H9 (cell line): ENCODE data around the gene TH. TPM values are rescaled to one million over a fixed set of nuclear protein-coding genes. Genes with fewer than 3 reads are reported as not detected.

Experiments used
- DNase-seq: peaks from one replicate; pipeline ENCODE4 v3.0.0-alpha.2; 2017
- H2AFZ ChIP-seq: one replicate; pipeline ENCODE4 v1.6.1; 2013; ENCODE audit warnings: mild to moderate bottlenecking, low read length, control low read depth, moderate library complexity
- H2AK5ac ChIP-seq: 2 replicates; pipeline ENCODE4 v1.6.1; 2013; ENCODE audit warnings: low read length, control low read depth, mixed read lengths; ENCODE audit not compliant: insufficient read length
- H2BK120ac ChIP-seq: one replicate; pipeline ENCODE4 v1.6.1; 2013; ENCODE audit warnings: low read depth, mild to moderate bottlenecking, low read length, control low read depth, inconsistent platforms; ENCODE audit not compliant: poor library complexity, severe bottlenecking
- H2BK12ac ChIP-seq: 2 replicates; pipeline ENCODE4 v1.6.1; 2013; ENCODE audit warnings: low read length, control low read depth, mixed read lengths, low read depth; ENCODE audit not compliant: insufficient read length
- H2BK15ac ChIP-seq: 2 replicates; pipeline ENCODE4 v1.6.1; 2013; ENCODE audit warnings: low read depth, low read length, control low read depth
- H2BK20ac ChIP-seq: one replicate; pipeline ENCODE4 v1.6.1; 2013; ENCODE audit warnings: low read depth, mild to moderate bottlenecking, low read length, control low read depth, inconsistent platforms; ENCODE audit not compliant: poor library complexity, severe bottlenecking
- H2BK5ac ChIP-seq: 2 replicates; pipeline ENCODE4 v1.6.1; 2013; ENCODE audit warnings: low read length, control low read depth, mixed read lengths; ENCODE audit not compliant: insufficient read length
- H3K14ac ChIP-seq: 2 replicates; pipeline ENCODE4 v1.6.1; 2013; ENCODE audit warnings: low read length, control low read depth; ENCODE audit not compliant: insufficient read depth
- H3K18ac ChIP-seq: 2 replicates; pipeline ENCODE4 v1.6.1; 2013; ENCODE audit warnings: low read depth, mild to moderate bottlenecking, mixed read lengths, low read length, control low read depth; ENCODE audit not compliant: insufficient read length
- H3K23ac ChIP-seq: 2 replicates; pipeline ENCODE4 v1.6.1; 2013; ENCODE audit warnings: low read length, control low read depth, mixed read lengths, low read depth; ENCODE audit not compliant: insufficient read length
- H3K23me2 ChIP-seq: 2 replicates; pipeline ENCODE4 v1.6.1; 2013; ENCODE audit warnings: low read depth, mild to moderate bottlenecking, mixed read lengths, low read length, control low read depth; ENCODE audit not compliant: insufficient read length, poor library complexity, severe bottlenecking
- H3K27ac ChIP-seq: 2 replicates; pipeline ENCODE4 v1.5.1; 2013; ENCODE audit warnings: low read length, control low read depth, mixed read lengths, low read depth; ENCODE audit not compliant: insufficient read length
- H3K27me3 ChIP-seq: 2 replicates; pipeline ENCODE4 v1.6.1; 2013; ENCODE audit warnings: low read length, control low read depth, inconsistent platforms; ENCODE audit not compliant: insufficient read depth
- H3K4ac ChIP-seq: 2 replicates; pipeline ENCODE4 v1.6.1; 2013; ENCODE audit warnings: low read depth, mild to moderate bottlenecking, control low read depth, inconsistent platforms, low read length, moderate library complexity
- H3K4me1 ChIP-seq: 2 replicates; pipeline ENCODE4 v1.6.1; 2013; ENCODE audit warnings: low read length, control low read depth, inconsistent platforms; ENCODE audit not compliant: insufficient read depth
- H3K4me2 ChIP-seq: 2 replicates; pipeline ENCODE4 v1.6.1; 2013; ENCODE audit warnings: low read length, control low read depth, mixed read lengths; ENCODE audit not compliant: insufficient read length, insufficient read depth
- H3K56ac ChIP-seq: 2 replicates; pipeline ENCODE4 v1.6.1; 2013; ENCODE audit warnings: low read depth, mild to moderate bottlenecking, mixed read lengths, low read length, control low read depth; ENCODE audit not compliant: insufficient read length
- H3K79me1 ChIP-seq: 2 replicates; pipeline ENCODE4 v1.6.1; 2013; ENCODE audit warnings: low read depth, mild to moderate bottlenecking, moderate library complexity, low read length, control low read depth, inconsistent platforms; ENCODE audit not compliant: insufficient read depth, poor library complexity, severe bottlenecking
- H3K79me2 ChIP-seq: 2 replicates; pipeline ENCODE4 v1.6.1; 2013; ENCODE audit warnings: low read length, control low read depth, inconsistent platforms; ENCODE audit not compliant: insufficient read depth
- H3K9ac ChIP-seq: 2 replicates; pipeline ENCODE4 v1.6.1; 2013; ENCODE audit warnings: low read length, control low read depth, mixed read lengths; ENCODE audit not compliant: insufficient read length; ENCODE audit errors: extremely low read depth
- H3K9me3 ChIP-seq: one replicate; pipeline ENCODE4 v1.6.1; 2013; ENCODE audit warnings: low read depth, low read length, inconsistent platforms; ENCODE audit not compliant: control insufficient read depth
- H3T11ph ChIP-seq: one replicate; pipeline ENCODE4 v1.6.1; 2013; ENCODE audit warnings: mild to moderate bottlenecking, low read length, control low read depth, inconsistent platforms
- H4K20me1 ChIP-seq: one replicate; pipeline ENCODE4 v1.6.1; 2013; ENCODE audit not compliant: control insufficient read depth, insufficient read length, insufficient read depth
- H4K5ac ChIP-seq: 2 replicates; pipeline ENCODE4 v1.6.1; 2013; ENCODE audit warnings: low read depth, mild to moderate bottlenecking, mixed read lengths, low read length, control low read depth; ENCODE audit not compliant: insufficient read length
- H4K8ac ChIP-seq: replicated peaks from 2 replicates; pipeline ENCODE4 v1.6.1; 2013; ENCODE audit warnings: low read length, control low read depth, mixed read lengths, low read depth; ENCODE audit not compliant: insufficient read length
- H4K91ac ChIP-seq: 2 replicates; pipeline ENCODE4 v1.6.1; 2013; ENCODE audit warnings: low read depth, mild to moderate bottlenecking, moderate library complexity, mixed read lengths, low read length, control low read depth; ENCODE audit not compliant: insufficient read length
- H3K27ac Mint-ChIP-seq, 3 experiments: 2 replicates in 2 of 3; 3 replicates in 1 of 3; pipeline ENCODE4 v1.8.0; 2020 to 2021; ENCODE audit warnings: mixed read lengths in 3 of 3, mild to moderate bottlenecking in 1 of 3, moderate library complexity in 1 of 3
- H3K27me3 Mint-ChIP-seq: 2 replicates; pipeline ENCODE4 v1.8.0; 2021; ENCODE audit warnings: low read depth, mild to moderate bottlenecking, moderate library complexity, mixed read lengths
- H3K36me3 Mint-ChIP-seq, 3 experiments: 2 replicates in 2 of 3; 3 replicates in 1 of 3; pipeline ENCODE4 v1.8.0; 2020 to 2021; ENCODE audit warnings: low read depth in 3 of 3, mixed read lengths in 3 of 3; ENCODE audit not compliant: insufficient read depth in 1 of 3
- H3K4me1 Mint-ChIP-seq, 2 experiments: 2 replicates each; pipeline ENCODE4 v1.8.0; 2020; ENCODE audit warnings: mixed read lengths in 2 of 2
- H3K4me3 Mint-ChIP-seq, 2 experiments: 2 replicates in 1 of 2; 3 replicates in 1 of 2; pipeline ENCODE4 v1.8.0; 2020 to 2021; ENCODE audit warnings: mild to moderate bottlenecking in 2 of 2, mixed read lengths in 2 of 2, moderate library complexity in 1 of 2
- H3K9me3 Mint-ChIP-seq, 2 experiments: 2 replicates in 1 of 2; 3 replicates in 1 of 2; pipeline ENCODE4 v1.8.0; 2020; ENCODE audit warnings: mild to moderate bottlenecking in 2 of 2, mixed read lengths in 2 of 2, moderate library complexity in 1 of 2
- CTCF ChIP-seq: fragments of 200-600 bp; sonication (generic); conservative IDR thresholded peaks from 3 replicates; pipeline ENCODE4 v1.8.0; 2021; ENCODE audit warnings: antibody characterized with exemption, mild to moderate bottlenecking
- WGBS: extraction: QIAGEN DNeasy Blood & Tissue Kit; methylation state at CpG from one replicate; pipeline ENCODE4 v1.1.7; 2013; ENCODE audit warnings: missing lambda C conversion rate, low lambda C conversion rate, mixed read lengths; ENCODE audit not compliant: insufficient read length; ENCODE audit errors: extremely low coverage; 5-methylcytosine and 5-hydroxymethylcytosine counted together
- total RNA-seq: library from RNA; stranded (reverse); gene quantifications from 2 replicates; pipeline ENCODE4 v1.2.1, GENCODE V29; 2021

TH gene
- total RNA-seq, 1 experiment from 2014 or later = not detected

DNA sequence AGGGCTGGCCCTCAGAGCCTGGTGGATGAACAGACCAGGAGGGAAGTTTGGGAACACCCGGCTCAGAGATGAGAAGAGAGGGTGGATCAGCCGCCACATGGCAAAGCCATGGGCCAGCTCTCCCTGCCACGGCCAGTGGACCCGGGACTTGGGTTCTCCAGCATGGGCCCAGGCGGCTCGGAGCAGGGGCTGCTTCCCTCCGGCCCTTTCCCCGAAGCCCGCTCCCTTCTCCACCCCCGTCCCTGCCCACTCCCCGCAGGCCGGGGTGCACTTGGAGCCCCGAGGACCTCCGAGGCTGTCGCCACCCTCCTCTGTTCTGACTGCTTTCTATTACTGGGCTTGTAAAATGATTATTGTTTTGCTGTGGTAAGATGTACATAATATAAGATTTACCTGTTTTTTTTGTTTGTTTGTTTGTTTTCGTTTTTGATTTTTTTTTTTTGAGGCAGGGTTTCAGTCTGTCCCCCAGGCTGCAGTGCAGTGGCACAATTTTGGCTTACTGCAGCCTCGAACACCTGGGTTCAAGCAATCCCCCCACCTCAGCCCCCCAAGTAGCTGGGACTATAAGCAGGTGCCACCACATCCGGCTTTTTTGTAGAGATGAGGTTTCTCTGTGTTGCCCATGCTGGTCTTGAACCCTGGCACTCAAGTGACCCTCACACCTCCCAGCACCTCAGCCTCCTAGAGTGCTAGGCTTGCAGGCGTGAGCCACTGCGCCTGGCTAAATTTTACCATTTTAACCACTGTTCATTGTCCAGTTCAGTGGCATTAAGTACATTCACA lies 11.3 kb upstream of the TH start:
- no peak for TF ChIP-seq CTCF
- H3K4me1 Mint-ChIP-seq = no peaks in the 10 kb centered on the region
- Histone ChIP-seq H2BK5ac (no peak overlapping the region), H2BK15ac (no peak overlapping the region), H4K20me1 (no peaks in the 10 kb centered on the region), H3K56ac (no peak overlapping the region), H3T11ph (no peak overlapping the region), H3K9me3 (no peaks in the 10 kb centered on the region), H3K9ac (no peak overlapping the region), H3K14ac (no peak overlapping the region), H2BK12ac (no peak overlapping the region), H3K18ac (no peak overlapping the region), H3K27me3 (no peaks in the 10 kb centered on the region; the same call in 1 of the 2 replicates), H4K5ac (no peak overlapping the region), H4K91ac (no peak overlapping the region), H3K23me2 (no peaks in the 10 kb centered on the region), H2AK5ac (no peak overlapping the region), H3K79me2 (no peaks in the 10 kb centered on the region), H3K27ac (no peak overlapping the region), H2BK20ac (no peak overlapping the region), H2AFZ (no peak overlapping the region), H3K4me2 (no peak overlapping the region), H3K79me1 (no peaks in the 10 kb centered on the region), H3K4me1 (no peaks in the 10 kb centered on the region), H3K4ac (no peak overlapping the region), H3K23ac (no peak overlapping the region), H2BK120ac (no peak overlapping the region), H4K8ac (no peak overlapping the region)
- H3K27ac Mint-ChIP-seq = no peak overlapping the region; a peak in 1 of 7 replicates
- DNase-seq = no peak
- H3K27me3 Mint-ChIP-seq = peaks cover 32% of the 10 kb centered on the region
- peaks cover 0 to 2% of the 10 kb centered on the region in 2 experiments; a peak in 1 of 5 replicates for H3K9me3 Mint-ChIP-seq
- no peaks in the 10 kb centered on the region for H3K36me3 Mint-ChIP-seq
- H3K4me3 Mint-ChIP-seq = no peak overlapping the region
- WGBS = no CpG with 5 or more reads among the region's 20 CpGs
